Activated B cell treated with CpG ODN at 0.5 μM for 24 hours (primary cell): ENCODE measurements around the gene COMT. TPM values are rescaled to one million over a fixed set of nuclear protein-coding genes. Genes with fewer than 3 reads are reported as not detected.

ENCODE experiments used
- ATAC-seq: fragments of 200-7000 bp; cut with Tn5 transposase; one replicate; pipeline ENCODE4 v1.10.0; 2021; ENCODE audit warnings: low read depth, mild to moderate bottlenecking, moderate library complexity
- CTCF ChIA-PET: fragments of 350-600 bp; sonication (Branson Sonifier 250); formaldehyde crosslinking; loops from one replicate; lab custom pipeline; 2021; ENCODE audit warnings: antibody characterized with exemption; lab: Charles Lee
- POLR2A ChIA-PET: fragments of 350-600 bp; sonication (Branson Sonifier 250); formaldehyde crosslinking; loops from one replicate; lab custom pipeline; 2021; ENCODE audit warnings: antibody characterized with exemption; lab: Charles Lee
- DNase-seq: peaks from one replicate; pipeline ENCODE4 v3.0.0; 2022
- H3K27ac Mint-ChIP-seq: one replicate; pipeline ENCODE4 v1.8.0; 2020; ENCODE audit warnings: mixed read lengths
- H3K27me3 Mint-ChIP-seq: one replicate; pipeline ENCODE4 v1.8.0; 2021; ENCODE audit warnings: mixed read lengths
- H3K36me3 Mint-ChIP-seq: one replicate; pipeline ENCODE4 v1.8.0; 2021; ENCODE audit warnings: low read depth, mixed read lengths
- H3K4me1 Mint-ChIP-seq: one replicate; pipeline ENCODE4 v1.8.0; 2021; ENCODE audit warnings: mixed read lengths
- H3K4me3 Mint-ChIP-seq: one replicate; pipeline ENCODE4 v1.8.0; 2020; ENCODE audit warnings: mild to moderate bottlenecking, mixed read lengths
- H3K9me3 Mint-ChIP-seq: one replicate; pipeline ENCODE4 v1.8.0; 2020; ENCODE audit warnings: mixed read lengths
- intact Hi-C: fragments of 100-400 bp; cut with micrococcal nuclease; formaldehyde crosslinking; loops from one replicate; pipeline ENCODE4 v1.15.1; 2024
- total RNA-seq: library from RNA; stranded (reverse); gene quantifications from 2 replicates; pipeline ENCODE4 v1.2.3, GENCODE V29; 2022
- TF ChIP-seq, protein P1 (sequence below): fragments of 200-600 bp; IDR thresholded peaks from one replicate; pipeline ENCODE4 v1.8.0; 2022; ENCODE audit warnings: antibody characterized with exemption, mild to moderate bottlenecking

Gene COMT
- total RNA-seq, 1 donor from 2014 or later = 40.6 TPM

DNA sequence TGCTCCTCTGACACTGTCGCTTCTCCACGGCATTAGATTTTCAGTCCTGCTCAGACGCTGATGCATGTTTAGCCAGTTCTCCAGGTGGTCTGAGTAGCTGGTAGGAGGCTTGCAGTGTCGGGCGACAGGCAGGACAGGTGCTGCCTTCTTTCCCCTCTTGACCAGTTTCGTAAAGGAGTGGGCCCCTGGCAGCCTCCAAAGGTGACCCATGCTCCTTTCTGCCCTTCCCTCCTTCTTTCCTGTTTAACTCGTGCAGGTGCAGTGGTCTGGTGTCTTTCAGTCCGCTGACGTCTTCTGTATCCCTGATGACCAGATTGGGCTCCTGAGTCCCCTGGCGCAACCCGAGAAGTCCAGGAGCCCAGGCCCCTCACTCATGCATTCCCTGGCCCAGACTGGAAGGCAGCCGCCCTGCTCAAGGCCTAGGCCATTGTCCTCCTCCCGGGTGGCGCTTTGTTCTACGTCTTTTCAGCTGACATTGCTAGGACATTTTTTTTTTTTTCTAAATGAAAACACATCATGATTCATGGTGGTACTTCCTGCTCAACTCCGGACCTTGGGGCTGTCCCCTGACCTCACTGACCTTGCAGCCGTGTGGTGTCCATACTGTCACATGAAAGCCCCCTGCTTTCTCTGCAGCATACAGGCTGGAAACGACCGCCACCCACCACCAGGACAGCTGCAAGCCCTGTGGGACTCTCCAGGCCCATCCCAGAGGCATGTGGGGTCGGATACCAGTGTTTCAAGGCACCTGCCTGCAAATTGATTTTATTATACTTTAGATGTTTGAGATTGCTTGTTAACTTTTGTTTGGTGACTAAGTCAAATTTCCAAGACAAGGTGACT lies 25.6 kb downstream of the COMT start:
- no peak for ATAC-seq
- ChIA-PET CTCF (no interaction called here), POLR2A (interaction anchor here (0.6 kb wide), 1 partner anchor 54 kb away, joined by 5 read pairs; no protein-coding TSS in a partner anchor)
- intact Hi-C loops = no loop called here
- H3K36me3 Mint-ChIP-seq = peaks cover 32% of the 10 kb centered on the region
- no peaks in the 10 kb centered on the region for H3K9me3 Mint-ChIP-seq
- H3K4me1 Mint-ChIP-seq = no peaks in the 10 kb centered on the region
- no peak for DNase-seq
- no peaks in the 10 kb centered on the region for H3K27me3 Mint-ChIP-seq
- TF ChIP-seq, protein P1, sequence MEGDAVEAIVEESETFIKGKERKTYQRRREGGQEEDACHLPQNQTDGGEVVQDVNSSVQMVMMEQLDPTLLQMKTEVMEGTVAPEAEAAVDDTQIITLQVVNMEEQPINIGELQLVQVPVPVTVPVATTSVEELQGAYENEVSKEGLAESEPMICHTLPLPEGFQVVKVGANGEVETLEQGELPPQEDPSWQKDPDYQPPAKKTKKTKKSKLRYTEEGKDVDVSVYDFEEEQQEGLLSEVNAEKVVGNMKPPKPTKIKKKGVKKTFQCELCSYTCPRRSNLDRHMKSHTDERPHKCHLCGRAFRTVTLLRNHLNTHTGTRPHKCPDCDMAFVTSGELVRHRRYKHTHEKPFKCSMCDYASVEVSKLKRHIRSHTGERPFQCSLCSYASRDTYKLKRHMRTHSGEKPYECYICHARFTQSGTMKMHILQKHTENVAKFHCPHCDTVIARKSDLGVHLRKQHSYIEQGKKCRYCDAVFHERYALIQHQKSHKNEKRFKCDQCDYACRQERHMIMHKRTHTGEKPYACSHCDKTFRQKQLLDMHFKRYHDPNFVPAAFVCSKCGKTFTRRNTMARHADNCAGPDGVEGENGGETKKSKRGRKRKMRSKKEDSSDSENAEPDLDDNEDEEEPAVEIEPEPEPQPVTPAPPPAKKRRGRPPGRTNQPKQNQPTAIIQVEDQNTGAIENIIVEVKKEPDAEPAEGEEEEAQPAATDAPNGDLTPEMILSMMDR = no peak
- no peak overlapping the region for H3K4me3 Mint-ChIP-seq
- no peak overlapping the region for H3K27ac Mint-ChIP-seq

DNA sequence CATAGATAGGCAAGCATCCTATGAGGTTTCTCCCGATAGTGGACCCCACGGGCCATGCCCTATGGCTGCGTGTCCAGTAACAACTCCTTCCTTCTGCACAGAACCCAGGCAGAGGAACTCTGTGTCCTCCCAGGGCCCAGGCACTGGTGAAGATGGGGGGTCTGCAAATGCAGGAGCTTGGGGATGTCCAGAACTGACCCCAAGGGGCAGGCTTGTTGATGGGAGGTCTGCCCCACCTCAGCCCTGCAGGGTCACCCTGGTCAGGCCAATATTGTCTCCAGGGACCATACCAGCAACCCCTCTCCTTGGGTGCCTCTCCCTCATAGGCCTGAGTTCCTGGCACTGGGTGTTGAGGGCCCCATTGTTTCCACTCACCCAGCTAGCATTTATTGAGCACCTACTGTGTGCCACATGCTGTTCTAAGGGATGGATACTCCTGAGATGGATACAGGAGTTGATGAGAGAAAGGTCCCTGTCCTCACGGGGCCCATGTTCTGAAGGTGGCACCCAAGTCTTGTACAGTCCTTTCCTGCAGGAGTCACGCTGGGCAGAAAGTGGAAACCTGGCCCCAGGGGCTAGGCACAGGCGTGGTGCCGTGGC lies 26.4 kb downstream of the COMT start:
- ChIA-PET POLR2A (no interaction called here), CTCF (no interaction called here)
- Mint-ChIP-seq H3K27ac (no peak overlapping the region), H3K4me3 (no peak overlapping the region), H3K9me3 (no peaks in the 10 kb centered on the region), H3K36me3 (peaks cover 32% of the 10 kb centered on the region), H3K27me3 (no peaks in the 10 kb centered on the region), H3K4me1 (no peaks in the 10 kb centered on the region)
- intact Hi-C loops = no loop called here
- TF ChIP-seq, protein P1 = no peak
- DNase-seq = no peak
- no peak for ATAC-seq

DNA sequence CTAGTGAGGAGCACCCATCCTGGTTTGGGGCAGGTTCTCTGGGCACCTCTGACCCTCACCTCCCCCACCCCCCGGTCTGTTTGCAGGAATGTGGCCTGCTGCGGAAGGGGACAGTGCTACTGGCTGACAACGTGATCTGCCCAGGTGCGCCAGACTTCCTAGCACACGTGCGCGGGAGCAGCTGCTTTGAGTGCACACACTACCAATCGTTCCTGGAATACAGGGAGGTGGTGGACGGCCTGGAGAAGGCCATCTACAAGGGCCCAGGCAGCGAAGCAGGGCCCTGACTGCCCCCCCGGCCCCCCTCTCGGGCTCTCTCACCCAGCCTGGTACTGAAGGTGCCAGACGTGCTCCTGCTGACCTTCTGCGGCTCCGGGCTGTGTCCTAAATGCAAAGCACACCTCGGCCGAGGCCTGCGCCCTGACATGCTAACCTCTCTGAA lies 26.9 kb downstream of the COMT start:
- ChIA-PET POLR2A (no interaction called here), CTCF (interaction anchor here (0.7 kb wide), 1 partner anchor 47 kb away, joined by 3 read pairs; no protein-coding TSS in a partner anchor)
- Mint-ChIP-seq H3K4me1 (no peaks in the 10 kb centered on the region), H3K4me3 (no peak overlapping the region), H3K27ac (no peak overlapping the region), H3K9me3 (no peaks in the 10 kb centered on the region), H3K36me3 (peaks cover 32% of the 10 kb centered on the region), H3K27me3 (no peaks in the 10 kb centered on the region)
- DNase-seq (no peak), ATAC-seq (no peak)
- TF ChIP-seq, protein P1 = no peak
- intact Hi-C loops = no loop called here

DNA sequence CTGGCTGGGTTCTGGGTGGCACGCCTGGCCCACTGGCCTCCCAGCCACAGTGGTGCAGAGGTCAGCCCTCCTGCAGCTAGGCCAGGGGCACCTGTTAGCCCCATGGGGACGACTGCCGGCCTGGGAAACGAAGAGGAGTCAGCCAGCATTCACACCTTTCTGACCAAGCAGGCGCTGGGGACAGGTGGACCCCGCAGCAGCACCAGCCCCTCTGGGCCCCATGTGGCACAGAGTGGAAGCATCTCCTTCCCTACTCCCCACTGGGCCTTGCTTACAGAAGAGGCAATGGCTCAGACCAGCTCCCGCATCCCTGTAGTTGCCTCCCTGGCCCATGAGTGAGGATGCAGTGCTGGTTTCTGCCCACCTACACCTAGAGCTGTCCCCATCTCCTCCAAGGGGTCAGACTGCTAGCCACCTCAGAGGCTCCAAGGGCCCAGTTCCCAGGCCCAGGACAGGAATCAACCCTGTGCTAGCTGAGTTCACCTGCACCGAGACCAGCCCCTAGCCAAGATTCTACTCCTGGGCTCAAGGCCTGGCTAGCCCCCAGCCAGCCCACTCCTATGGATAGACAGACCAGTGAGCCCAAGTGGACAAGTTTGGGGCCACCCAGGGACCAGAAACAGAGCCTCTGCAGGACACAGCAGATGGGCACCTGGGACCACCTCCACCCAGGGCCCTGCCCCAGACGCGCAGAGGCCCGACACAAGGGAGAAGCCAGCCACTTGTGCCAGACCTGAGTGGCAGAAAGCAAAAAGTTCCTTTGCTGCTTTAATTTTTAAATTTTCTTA lies 27.8 kb downstream of the COMT start:
- no peak for ATAC-seq
- intact Hi-C loops = no loop called here
- POLR2A ChIA-PET = no interaction called here

More for the DNA sequence above, 27.8 kb downstream of the COMT start:
- TF ChIP-seq, protein P1 = no peak
- Mint-ChIP-seq H3K27ac (no peak overlapping the region), H3K4me3 (no peak overlapping the region), H3K27me3 (no peaks in the 10 kb centered on the region), H3K9me3 (no peaks in the 10 kb centered on the region), H3K4me1 (peaks cover 2% of the 10 kb centered on the region), H3K36me3 (peaks cover 27% of the 10 kb centered on the region)
- CTCF ChIA-PET = interaction anchor here (0.7 to 3.0 kb wide), 4 partner anchors 15 to 239 kb away, joined by 3 to 33 read pairs (median 3); no protein-coding TSS in a partner anchor
- DNase-seq = no peak
